SU-DHL-6 (cell line): ENCODE data around the gene KLHDC3.

ENCODE experiments used
- H2AFZ ChIP-seq: fragments of 200-600 bp; sonication (generic); 2 replicates; pipeline ENCODE4 v1.6.1; 2014; ENCODE audit warnings: low read depth, mild to moderate bottlenecking, moderate library complexity, mixed read lengths, antibody characterized with exemption, low read length; ENCODE audit not compliant: severe bottlenecking
- H3F3A ChIP-seq: fragments of 200-600 bp; shearing (Covaris generic); 2 replicates; pipeline ENCODE4 v1.6.0; 2016; ENCODE audit warnings: antibody characterized with exemption, mild to moderate bottlenecking; ENCODE audit not compliant: insufficient read depth
- H3K27ac ChIP-seq: fragments of 200-600 bp; sonication (generic); 2 replicates; pipeline ENCODE4 v1.5.1; 2016; ENCODE audit warnings: low read depth, mild to moderate bottlenecking, low read length, moderate library complexity, mixed read lengths
- H3K27me3 ChIP-seq: fragments of 200-600 bp; sonication (generic), shearing (Covaris generic); 2 replicates; pipeline ENCODE4 v1.6.0; 2014; ENCODE audit warnings: mild to moderate bottlenecking, low read length
- H3K36me3 ChIP-seq: fragments of 200-600 bp; sonication (generic); 2 replicates; pipeline ENCODE4 v1.6.1; 2014; ENCODE audit warnings: mild to moderate bottlenecking, low read length, mixed read lengths
- H3K4me2 ChIP-seq: fragments of 300-600, 200-600 bp; shearing (Covaris generic), sonication (generic); 2 replicates; pipeline ENCODE4 v1.6.0; 2014; ENCODE audit warnings: low read length, low read depth, mild to moderate bottlenecking; ENCODE audit not compliant: poor library complexity, severe bottlenecking
- H3K4me3 ChIP-seq: fragments of 200-600 bp; sonication (generic); 2 replicates; pipeline ENCODE4 v1.5.1; 2014; ENCODE audit warnings: antibody characterized with exemption, low read length, mild to moderate bottlenecking, mixed read lengths; ENCODE audit not compliant: insufficient read depth, poor library complexity, severe bottlenecking
- H3K79me2 ChIP-seq: fragments of 200-600 bp; sonication (generic); 2 replicates; pipeline ENCODE4 v1.6.1; 2014; ENCODE audit warnings: mild to moderate bottlenecking, low read length, moderate library complexity; ENCODE audit not compliant: insufficient read depth
- H3K9ac ChIP-seq: fragments of 200-600 bp; sonication (generic); 2 replicates; pipeline ENCODE4 v1.7.0; 2014; ENCODE audit warnings: mild to moderate bottlenecking, low read length
- H3K9me2 ChIP-seq: fragments of 200-600 bp; sonication (generic); replicated peaks from 2 replicates; pipeline ENCODE4 v1.6.1; 2014; ENCODE audit warnings: low read length; ENCODE audit not compliant: insufficient read depth
- H3K9me3 ChIP-seq: fragments of 200-600 bp; sonication (generic); 2 replicates; pipeline ENCODE4 v1.6.1; 2014; ENCODE audit warnings: low read length, mixed read lengths; ENCODE audit not compliant: insufficient read depth
- H4K20me1 ChIP-seq: fragments of 200-600 bp; sonication (generic); 2 replicates; pipeline ENCODE4 v1.6.1; 2014; ENCODE audit warnings: low read depth, mild to moderate bottlenecking, antibody characterized with exemption, low read length, moderate library complexity, mixed read lengths
- CTCF ChIP-seq: fragments of 200-600 bp; sonication (generic); IDR thresholded peaks from one replicate; pipeline ENCODE4 v1.5.1; 2017; ENCODE audit warnings: antibody characterized with exemption, mild to moderate bottlenecking, low read length, moderate library complexity; ENCODE audit not compliant: insufficient read depth, poor library complexity, severe bottlenecking
- EZH2phosphoT487 ChIP-seq: fragments of 200-600 bp; sonication (generic), shearing (Covaris generic); conservative IDR thresholded peaks from 2 replicates; pipeline ENCODE4 v1.6.1; 2018; ENCODE audit warnings: mild to moderate bottlenecking, antibody characterized with exemption, low read length, moderate library complexity, mixed read lengths

Gene KLHDC3

GRCh38 chr6:43013843-43014433 is at the start of gene KLHDC3, which contains the start of gene MEA1:
KLHDC3 (plus strand) TSS chr6:43014249; CDS start chr6:43017193, 2,944 bp downstream.
MEA1 (minus strand) TSS chr6:43013946; CDS start chr6:43013813, 133 bp downstream.
- Histone ChIP-seq H3K27me3 (no peaks in the 10 kb centered on the region), H2AFZ (peak within 1 kb of the TSS; percentile 92), H3K9me3 (no peaks in the 10 kb centered on the region), H3K9ac (peak within 1 kb of the TSS; percentile 85), H3K36me3 (no peaks in the 10 kb centered on the region; the same call in 1 of the 2 replicates), H4K20me1 (no peaks in the 10 kb centered on the region), H3K4me2 (peak within 1 kb of the TSS; percentile 94), H3K79me2 (peaks cover 44% of the 10 kb centered on the region), H3K9me2 (no peaks in the 10 kb centered on the region), H3K4me3 (peak within 1 kb of the TSS; percentile 89), H3F3A (peaks cover 2% of the 10 kb centered on the region), H3K27ac (peak within 1 kb of the TSS; percentile 45)
- TF ChIP-seq CTCF, result no peak
- TF ChIP-seq EZH2phosphoT487, result no peak

- no peaks in the 10 kb centered on the region for H3K9me2 ChIP-seq
- no peaks in the 10 kb centered on the region for H3K79me2 ChIP-seq
- no peak overlapping the region for H3K4me2 ChIP-seq
- H3K27ac ChIP-seq, result no peak overlapping the region
- no peaks in the 10 kb centered on the region for H3K36me3 ChIP-seq
- no peaks in the 10 kb centered on the region for H3K9me3 ChIP-seq
- H3F3A ChIP-seq, result no peaks in the 10 kb centered on the region
- H4K20me1 ChIP-seq, result no peaks in the 10 kb centered on the region
- H3K4me3 ChIP-seq, result no peak overlapping the region
- H2AFZ ChIP-seq, result no peak overlapping the region
- H3K9ac ChIP-seq, result no peak overlapping the region
- H3K27me3 ChIP-seq, result no peaks in the 10 kb centered on the region
- TF ChIP-seq EZH2phosphoT487 (no peak), CTCF (no peak)
Measured at GRCh38 chr6:42966571-42966970, 47.5 kb upstream of the KLHDC3 start.

- Histone ChIP-seq H3K36me3 (no peaks in the 10 kb centered on the region), H3K79me2 (no peaks in the 10 kb centered on the region), H2AFZ (no peak overlapping the region), H3K9me3 (no peaks in the 10 kb centered on the region), H3K27ac (no peak overlapping the region), H3F3A (no peaks in the 10 kb centered on the region), H3K9me2 (no peaks in the 10 kb centered on the region), H3K4me3 (no peak overlapping the region), H3K4me2 (no peak overlapping the region), H4K20me1 (no peaks in the 10 kb centered on the region), H3K9ac (no peak overlapping the region), H3K27me3 (no peaks in the 10 kb centered on the region)
- TF ChIP-seq EZH2phosphoT487 (no peak), CTCF (no peak)
Measured at GRCh38 chr6:42967228-42967627, 46.8 kb upstream of the KLHDC3 start.
